T-helper 2 cell treated with Interferon-gamma antibody and Interleukin-4, amounts not matched to agents 5 μg/mL and 100 μg/mL, for 36 hours (primary cell): Measurements from ENCODE around the gene ACBD6.

Source experiments
- DNase-seq: peaks from one replicate; pipeline ENCODE4 v3.0.0; 2021; ENCODE audit warnings: low spot score
- H3K27ac Mint-ChIP-seq: one replicate; pipeline ENCODE4 v1.8.0; 2021; ENCODE audit warnings: mild to moderate bottlenecking, mixed read lengths
- H3K27me3 Mint-ChIP-seq: one replicate; pipeline ENCODE4 v1.8.0; 2021; ENCODE audit warnings: low read depth, mixed read lengths
- H3K36me3 Mint-ChIP-seq: one replicate; pipeline ENCODE4 v1.8.0; 2021; ENCODE audit warnings: low read depth, mixed read lengths
- H3K4me1 Mint-ChIP-seq: one replicate; pipeline ENCODE4 v1.8.0; 2021; ENCODE audit warnings: low read depth, mixed read lengths
- H3K4me3 Mint-ChIP-seq: one replicate; pipeline ENCODE4 v1.8.0; 2022; ENCODE audit warnings: mild to moderate bottlenecking, moderate library complexity, mixed read lengths
- H3K9me3 Mint-ChIP-seq: one replicate; pipeline ENCODE4 v1.8.0; 2021; ENCODE audit warnings: mixed read lengths

ACBD6 gene

GRCh38 chr1:180515364-180515763, 13.0 kb upstream of the ACBD6 start:
- peaks cover 8% of the 10 kb centered on the region for H3K27me3 Mint-ChIP-seq
- H3K4me1 Mint-ChIP-seq = no peaks in the 10 kb centered on the region
- no peak overlapping the region for H3K27ac Mint-ChIP-seq
- no peak for DNase-seq
- H3K4me3 Mint-ChIP-seq = no peak overlapping the region
- no peaks in the 10 kb centered on the region for H3K36me3 Mint-ChIP-seq
- no peaks in the 10 kb centered on the region for H3K9me3 Mint-ChIP-seq

GRCh38 chr1:180513531-180513930, 11.2 kb upstream of the ACBD6 start:
- no peaks in the 10 kb centered on the region for H3K4me1 Mint-ChIP-seq
- peaks cover 8% of the 10 kb centered on the region for H3K27me3 Mint-ChIP-seq
- no peaks in the 10 kb centered on the region for H3K36me3 Mint-ChIP-seq
- no peaks in the 10 kb centered on the region for H3K9me3 Mint-ChIP-seq
- DNase-seq = no peak
- no peak overlapping the region for H3K27ac Mint-ChIP-seq
- no peak overlapping the region for H3K4me3 Mint-ChIP-seq

- H3K27me3 Mint-ChIP-seq = peaks cover 8% of the 10 kb centered on the region
- peaks cover 4% of the 10 kb centered on the region for H3K4me1 Mint-ChIP-seq
- no peak overlapping the region for H3K4me3 Mint-ChIP-seq
- H3K27ac Mint-ChIP-seq = no peak overlapping the region
- no peaks in the 10 kb centered on the region for H3K9me3 Mint-ChIP-seq
- no peak for DNase-seq
- no peaks in the 10 kb centered on the region for H3K36me3 Mint-ChIP-seq
Measured at GRCh38 chr1:180510882-180511281, 8.5 kb upstream of the ACBD6 start.

DNA sequence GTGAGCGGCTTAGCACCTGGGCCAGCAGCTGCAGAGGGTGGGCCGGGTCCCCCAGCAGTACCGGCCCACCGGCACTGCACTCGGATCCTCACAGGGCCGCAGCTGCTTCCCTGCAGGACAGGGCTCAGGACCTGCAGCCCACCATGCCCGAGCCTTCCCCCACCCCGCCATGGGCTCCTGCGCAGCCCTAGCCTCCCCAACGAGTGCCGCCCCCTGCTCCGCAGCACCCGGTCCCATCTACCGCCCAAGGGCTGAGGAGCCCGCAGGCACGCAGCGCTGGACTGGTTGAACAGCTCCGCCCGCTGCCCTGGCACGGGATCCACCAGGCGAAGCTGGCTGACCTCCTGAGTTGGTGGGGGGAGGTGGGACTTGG, 6.3 kb upstream of the ACBD6 start:
- H3K4me1 Mint-ChIP-seq = peaks cover 4% of the 10 kb centered on the region
- DNase-seq = no peak
- no peak overlapping the region for H3K27ac Mint-ChIP-seq
- H3K36me3 Mint-ChIP-seq = no peaks in the 10 kb centered on the region
- H3K27me3 Mint-ChIP-seq = peaks cover 8% of the 10 kb centered on the region
- no peaks in the 10 kb centered on the region for H3K9me3 Mint-ChIP-seq
- no peak overlapping the region for H3K4me3 Mint-ChIP-seq

- H3K4me3 Mint-ChIP-seq = no peak overlapping the region
- peak overlapping the region; percentile 24 for H3K27ac Mint-ChIP-seq
- H3K27me3 Mint-ChIP-seq = peaks cover 8% of the 10 kb centered on the region
- DNase-seq = no peak
- peaks cover 10% of the 10 kb centered on the region for H3K4me1 Mint-ChIP-seq
- H3K9me3 Mint-ChIP-seq = no peaks in the 10 kb centered on the region
- H3K36me3 Mint-ChIP-seq = no peaks in the 10 kb centered on the region
Measured at GRCh38 chr1:180507795-180508724, 5.7 kb upstream of the ACBD6 start.

GRCh38 chr1:180505732-180506335, 3.5 kb upstream of the ACBD6 start:
- Mint-ChIP-seq H3K9me3 (no peaks in the 10 kb centered on the region), H3K27me3 (no peaks in the 10 kb centered on the region), H3K36me3 (peaks cover 5% of the 10 kb centered on the region), H3K4me1 (peaks cover 23% of the 10 kb centered on the region), H3K27ac (no peak overlapping the region), H3K4me3 (no peak overlapping the region)
- DNase-seq = no peak

GRCh38 chr1:180504186-180504585, 1.8 kb upstream of the ACBD6 start:
- Mint-ChIP-seq H3K4me1 (peaks cover 31% of the 10 kb centered on the region), H3K27me3 (no peaks in the 10 kb centered on the region), H3K4me3 (no peak overlapping the region), H3K27ac (no peak overlapping the region), H3K9me3 (no peaks in the 10 kb centered on the region), H3K36me3 (peaks cover 7% of the 10 kb centered on the region)
- DNase-seq = no peak

GRCh38 chr1:180503280-180503862, 994 bp upstream of the ACBD6 start:
- Mint-ChIP-seq H3K36me3 (peaks cover 9% of the 10 kb centered on the region), H3K27ac (peak overlapping the region; percentile 96), H3K4me3 (peak overlapping the region; percentile 98), H3K27me3 (no peaks in the 10 kb centered on the region), H3K4me1 (peaks cover 33% of the 10 kb centered on the region), H3K9me3 (no peaks in the 10 kb centered on the region)
- DNase-seq = no peak

- no peaks in the 10 kb centered on the region for H3K9me3 Mint-ChIP-seq
- H3K27me3 Mint-ChIP-seq = no peaks in the 10 kb centered on the region
- H3K36me3 Mint-ChIP-seq = peaks cover 9% of the 10 kb centered on the region
- H3K27ac Mint-ChIP-seq = peak overlapping the region; percentile 96
- peak overlapping the region; percentile 98 for H3K4me3 Mint-ChIP-seq
- DNase-seq = no peak
- H3K4me1 Mint-ChIP-seq = peaks cover 29% of the 10 kb centered on the region
Measured at GRCh38 chr1:180501865-180502360, 464 bp downstream of the ACBD6 start.

- peaks cover 9% of the 10 kb centered on the region for H3K36me3 Mint-ChIP-seq
- peak overlapping the region; percentile 26 for H3K27ac Mint-ChIP-seq
- H3K9me3 Mint-ChIP-seq = no peaks in the 10 kb centered on the region
- peaks cover 29% of the 10 kb centered on the region for H3K4me1 Mint-ChIP-seq
- H3K4me3 Mint-ChIP-seq = peak overlapping the region; percentile 54
- no peaks in the 10 kb centered on the region for H3K27me3 Mint-ChIP-seq
- DNase-seq = no peak
Measured at GRCh38 chr1:180500689-180501088, 1.7 kb downstream of the ACBD6 start.

GRCh38 chr1:180498594-180498993, 3.8 kb downstream of the ACBD6 start:
- DNase-seq = no peak
- Mint-ChIP-seq H3K9me3 (no peaks in the 10 kb centered on the region), H3K36me3 (peaks cover 17% of the 10 kb centered on the region), H3K27me3 (no peaks in the 10 kb centered on the region), H3K27ac (no peak overlapping the region), H3K4me1 (peaks cover 33% of the 10 kb centered on the region), H3K4me3 (no peak overlapping the region)

DNA sequence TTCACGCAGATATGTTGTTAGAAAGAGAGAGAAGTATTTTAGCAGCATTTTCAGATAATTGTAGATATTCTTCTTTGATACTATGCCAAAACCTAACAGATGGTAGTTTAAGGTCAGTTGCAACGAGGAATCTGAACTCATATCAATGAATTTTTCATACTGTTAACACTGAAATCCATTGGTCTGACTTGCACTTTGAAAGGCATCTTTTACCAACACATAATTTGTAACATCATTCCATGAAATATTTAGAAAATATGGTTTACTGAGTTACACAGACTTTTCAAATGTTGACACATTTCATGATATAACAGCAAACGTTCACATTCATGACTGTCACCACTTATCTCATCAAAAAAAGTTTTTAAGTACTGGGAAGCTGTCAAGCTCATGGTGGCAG, 4.6 kb downstream of the ACBD6 start:
- Mint-ChIP-seq H3K36me3 (peaks cover 21% of the 10 kb centered on the region), H3K4me3 (no peak overlapping the region), H3K27me3 (no peaks in the 10 kb centered on the region), H3K4me1 (peaks cover 27% of the 10 kb centered on the region), H3K27ac (no peak overlapping the region), H3K9me3 (no peaks in the 10 kb centered on the region)
- no peak for DNase-seq

- H3K27ac Mint-ChIP-seq = no peak overlapping the region
- H3K4me3 Mint-ChIP-seq = no peak overlapping the region
- H3K27me3 Mint-ChIP-seq = no peaks in the 10 kb centered on the region
- DNase-seq = no peak
- peaks cover 9% of the 10 kb centered on the region for H3K4me1 Mint-ChIP-seq
- H3K36me3 Mint-ChIP-seq = peaks cover 16% of the 10 kb centered on the region
- H3K9me3 Mint-ChIP-seq = no peaks in the 10 kb centered on the region
Measured at GRCh38 chr1:180494370-180494769, 8.0 kb downstream of the ACBD6 start.

DNA sequence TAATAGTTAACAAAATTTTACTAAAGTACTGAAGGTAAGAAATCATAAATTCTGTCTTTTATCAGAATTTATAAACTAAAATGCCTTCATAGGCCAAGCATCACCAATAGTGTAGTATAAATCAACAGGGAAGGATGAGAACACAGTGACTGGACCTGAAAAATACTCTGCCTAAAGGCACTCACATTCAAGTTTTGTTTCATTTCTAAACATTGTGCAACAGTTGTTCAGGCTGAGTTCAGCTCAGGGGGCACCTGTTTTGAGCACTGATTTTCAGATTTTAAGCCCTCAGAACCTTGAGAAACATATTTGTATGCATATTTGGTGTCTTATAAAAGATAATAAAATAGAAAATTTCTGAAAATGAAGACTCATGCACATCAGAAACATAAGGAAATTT, 12.4 kb downstream of the ACBD6 start:
- peaks cover 31% of the 10 kb centered on the region for H3K36me3 Mint-ChIP-seq
- no peak for DNase-seq
- no peak overlapping the region for H3K4me3 Mint-ChIP-seq

More for the DNA sequence above, 12.4 kb downstream of the ACBD6 start:
- Mint-ChIP-seq H3K27me3 (no peaks in the 10 kb centered on the region), H3K4me1 (peaks cover 6% of the 10 kb centered on the region), H3K27ac (no peak overlapping the region), H3K9me3 (no peaks in the 10 kb centered on the region)
